ENCODE data around the gene RBM47. TPM values are rescaled to one million over a fixed set of nuclear protein-coding genes. Genes with fewer than 3 reads are reported as not detected.
"Not testable (repeated sequence)": the region's sequence is repeated elsewhere in the genome, so short reads cannot be mapped to it uniquely, and the experiment has no call there.

RBM47 gene
- total and polyA plus RNA-seq, 2 donors (not counting 1 experiment from before 2014, with no cell fraction given) = 5.6 to 12.9 TPM

DNA sequence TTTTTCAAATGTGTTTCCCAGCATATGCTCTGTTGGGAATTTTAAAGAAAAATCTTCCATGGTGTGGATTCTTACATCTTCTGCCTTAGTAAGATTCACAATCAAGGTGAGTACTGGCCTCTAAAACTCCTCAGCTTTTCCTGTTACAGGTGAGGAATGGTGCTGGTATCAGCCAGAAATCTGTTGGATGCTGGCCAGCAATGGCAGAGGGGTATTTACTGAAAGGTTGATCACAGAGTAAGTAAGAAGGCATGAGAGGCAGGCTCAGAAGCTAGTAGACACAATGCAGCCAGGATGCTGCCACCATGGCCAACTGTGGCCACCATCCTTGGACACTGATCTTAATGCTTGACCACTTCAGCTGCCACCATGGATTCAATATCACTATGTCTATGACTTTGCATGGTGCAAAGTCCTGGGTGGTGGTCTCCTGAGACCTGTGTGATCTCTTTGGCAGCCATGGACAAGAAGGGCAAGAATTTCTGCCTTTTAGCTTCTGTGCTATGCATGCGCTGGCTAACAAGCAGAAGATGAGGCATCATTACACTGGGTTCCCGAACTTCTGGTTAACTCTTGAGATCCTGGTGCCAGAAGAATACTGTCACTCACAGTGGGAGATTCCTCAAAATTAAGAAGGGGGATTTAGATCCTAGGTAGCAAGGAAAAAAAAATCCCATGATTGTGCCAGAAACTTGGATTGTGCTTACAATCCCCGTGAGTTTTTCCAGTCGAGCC, 234.3 kb downstream of the RBM47 start:
- no peak overlapping the region for H2AFZ ChIP-seq (ENCODE audit: insufficient read depth, low read depth, low read length, poor library complexity, severe bottlenecking)
- Mint-ChIP-seq H3K4me1 (no peaks in the 10 kb centered on the region), H3K9me3 (ENCODE audit: insufficient read depth) (no peaks in the 10 kb centered on the region), H3K27me3 (no peaks in the 10 kb centered on the region), H3K4me3 (no peak overlapping the region), H3K27ac (no peak overlapping the region)
- no peak for TF ChIP-seq EZH2 (IDR thresholded peaks at IDR 0.05; ENCODE audit: borderline replicate concordance, insufficient read depth, low read depth, low read length, poor library complexity, severe bottlenecking)
- TF ChIP-seq, protein P1, sequence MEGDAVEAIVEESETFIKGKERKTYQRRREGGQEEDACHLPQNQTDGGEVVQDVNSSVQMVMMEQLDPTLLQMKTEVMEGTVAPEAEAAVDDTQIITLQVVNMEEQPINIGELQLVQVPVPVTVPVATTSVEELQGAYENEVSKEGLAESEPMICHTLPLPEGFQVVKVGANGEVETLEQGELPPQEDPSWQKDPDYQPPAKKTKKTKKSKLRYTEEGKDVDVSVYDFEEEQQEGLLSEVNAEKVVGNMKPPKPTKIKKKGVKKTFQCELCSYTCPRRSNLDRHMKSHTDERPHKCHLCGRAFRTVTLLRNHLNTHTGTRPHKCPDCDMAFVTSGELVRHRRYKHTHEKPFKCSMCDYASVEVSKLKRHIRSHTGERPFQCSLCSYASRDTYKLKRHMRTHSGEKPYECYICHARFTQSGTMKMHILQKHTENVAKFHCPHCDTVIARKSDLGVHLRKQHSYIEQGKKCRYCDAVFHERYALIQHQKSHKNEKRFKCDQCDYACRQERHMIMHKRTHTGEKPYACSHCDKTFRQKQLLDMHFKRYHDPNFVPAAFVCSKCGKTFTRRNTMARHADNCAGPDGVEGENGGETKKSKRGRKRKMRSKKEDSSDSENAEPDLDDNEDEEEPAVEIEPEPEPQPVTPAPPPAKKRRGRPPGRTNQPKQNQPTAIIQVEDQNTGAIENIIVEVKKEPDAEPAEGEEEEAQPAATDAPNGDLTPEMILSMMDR (IDR thresholded peaks at IDR 0.05) = no peak
- H3K4me3 ChIP-seq (ENCODE audit: control extremely low read depth in 1 of 5, extremely low read depth in 1 of 5, insufficient read depth in 1 of 5, low read depth in 2 of 5, low read length in 4 of 5) = no peak overlapping the region
- no peaks in the 10 kb centered on the region for H3K4me1 ChIP-seq (ENCODE audit: control insufficient read depth in 2 of 2, insufficient read depth in 2 of 2, low read length in 2 of 2)
- 73% methylated on average over 4 of the region's 4 CpGs for WGBS (ENCODE audit: insufficient coverage)
- no peaks in the 10 kb centered on the region for H3K79me2 ChIP-seq (ENCODE audit: control insufficient read depth, insufficient read depth, low read length)
- H4K20me1 ChIP-seq (ENCODE audit: control insufficient read depth, insufficient read depth, low read length, poor library complexity, severe bottlenecking) = no peaks in the 10 kb centered on the region
- POLR2A ChIA-PET = no interaction called here
- H3K27me3 ChIP-seq (replicated peaks in 1 of 4; ENCODE audit: control extremely low read depth in 1 of 4, control insufficient read depth in 3 of 4, insufficient read depth in 4 of 4, low read length in 3 of 4) = no peaks in the 10 kb centered on the region
- H3K9ac ChIP-seq (ENCODE audit: low read length) = no peak overlapping the region
- H3K9me3 ChIP-seq (ENCODE audit: control extremely low read depth in 1 of 3, control insufficient read depth in 2 of 3, insufficient read depth in 1 of 3, low read length in 2 of 3) = no peaks in the 10 kb centered on the region
- no peak overlapping the region for H3K4me2 ChIP-seq (replicated peaks; ENCODE audit: low read depth, low read length, poor library complexity, severe bottlenecking)
- intact Hi-C loops (cut with micrococcal nuclease) = no loop called here
- no peak for ATAC-seq (ENCODE audit: low read depth)
- DNase-seq = no peak
- no peaks in the 10 kb centered on the region for H3K36me3 ChIP-seq (replicated peaks in 1 of 2; ENCODE audit: control extremely low read depth in 1 of 2, control insufficient read depth in 1 of 2, extremely low read depth in 1 of 2, insufficient read depth in 2 of 2, low read length in 1 of 2)
- H3K27ac ChIP-seq (ENCODE audit: low read length in 2 of 2) = no peak overlapping the region
- CTCF ChIA-PET = no interaction called here

DNA sequence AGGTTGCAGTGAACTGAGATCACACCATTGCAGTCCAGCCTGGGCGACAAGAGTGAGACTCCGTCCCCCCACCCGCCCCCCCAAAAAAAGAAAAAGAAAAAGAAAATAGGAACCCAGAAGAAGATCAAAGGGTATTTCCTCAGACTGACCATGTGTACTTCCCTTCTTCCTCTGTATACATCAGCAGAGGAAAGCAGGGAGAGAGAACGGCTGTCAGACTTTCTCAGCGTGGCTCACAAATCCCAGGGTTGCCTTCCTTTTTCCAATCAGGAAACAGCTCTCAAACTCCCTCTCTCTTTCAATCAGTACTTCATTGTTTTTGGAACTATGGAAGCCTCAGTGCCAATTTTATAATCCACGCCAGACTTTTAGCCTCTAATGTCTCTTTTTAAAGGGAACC, 235.4 kb downstream of the RBM47 start:
- TF ChIP-seq, protein P1 (IDR thresholded peaks at IDR 0.05) = no peak
- TF ChIP-seq EZH2 (IDR thresholded peaks at IDR 0.05; ENCODE audit: borderline replicate concordance, insufficient read depth, low read depth, low read length, poor library complexity, severe bottlenecking) = no peak
- no peak overlapping the region for H3K4me2 ChIP-seq (replicated peaks; ENCODE audit: low read depth, low read length, poor library complexity, severe bottlenecking)
- no peak overlapping the region for H3K27ac ChIP-seq (ENCODE audit: low read length in 2 of 2)
- H3K4me3 ChIP-seq (ENCODE audit: control extremely low read depth in 1 of 5, extremely low read depth in 1 of 5, insufficient read depth in 1 of 5, low read depth in 2 of 5, low read length in 4 of 5) = no peak overlapping the region
- no peaks in the 10 kb centered on the region for H3K4me1 ChIP-seq (ENCODE audit: control insufficient read depth in 2 of 2, insufficient read depth in 2 of 2, low read length in 2 of 2)
- intact Hi-C loops (cut with micrococcal nuclease) = no loop called here
- H3K27me3 ChIP-seq (replicated peaks in 1 of 4; ENCODE audit: control extremely low read depth in 1 of 4, control insufficient read depth in 3 of 4, insufficient read depth in 4 of 4, low read length in 3 of 4) = no peaks in the 10 kb centered on the region
- Mint-ChIP-seq H3K27me3 (no peaks in the 10 kb centered on the region), H3K9me3 (ENCODE audit: insufficient read depth) (no peaks in the 10 kb centered on the region), H3K4me1 (no peaks in the 10 kb centered on the region), H3K27ac (no peak overlapping the region), H3K4me3 (no peak overlapping the region)
- ATAC-seq (ENCODE audit: low read depth) (no peak), DNase-seq (no peak)
- ChIA-PET POLR2A (no interaction called here), CTCF (no interaction called here)
- no peak overlapping the region for H2AFZ ChIP-seq (ENCODE audit: insufficient read depth, low read depth, low read length, poor library complexity, severe bottlenecking)
- H4K20me1 ChIP-seq (ENCODE audit: control insufficient read depth, insufficient read depth, low read length, poor library complexity, severe bottlenecking) = no peaks in the 10 kb centered on the region
- H3K36me3 ChIP-seq (replicated peaks in 1 of 2; ENCODE audit: control extremely low read depth in 1 of 2, control insufficient read depth in 1 of 2, extremely low read depth in 1 of 2, insufficient read depth in 2 of 2, low read length in 1 of 2) = no peaks in the 10 kb centered on the region
- no peaks in the 10 kb centered on the region for H3K79me2 ChIP-seq (ENCODE audit: control insufficient read depth, insufficient read depth, low read length)
- no peak overlapping the region for H3K9ac ChIP-seq (ENCODE audit: low read length)
- no peaks in the 10 kb centered on the region for H3K9me3 ChIP-seq (ENCODE audit: control extremely low read depth in 1 of 3, control insufficient read depth in 2 of 3, insufficient read depth in 1 of 3, low read length in 2 of 3)
- WGBS (ENCODE audit: insufficient coverage) = 100% methylated on average over 1 of the region's 6 CpGs

DNA sequence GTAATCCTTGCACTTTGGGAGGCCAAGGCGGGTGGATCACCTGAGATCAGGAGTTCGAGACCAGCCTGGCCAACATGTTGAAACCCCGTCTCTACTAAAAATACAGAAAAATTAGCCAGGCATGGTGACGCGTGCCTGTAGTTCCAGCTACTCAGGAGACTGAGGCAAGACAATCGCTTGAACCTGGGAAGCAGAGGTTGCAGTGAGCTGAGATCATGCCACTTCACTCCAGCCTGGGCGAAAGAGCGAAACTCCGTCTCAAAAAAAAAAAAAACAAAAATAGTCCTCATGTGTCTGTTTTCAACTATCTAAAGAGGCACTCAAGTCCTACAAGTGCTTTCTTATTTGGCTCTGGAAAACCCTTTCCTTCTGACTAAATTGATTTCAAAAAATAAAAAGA, 237.4 kb downstream of the RBM47 start:
- not testable (repeated sequence) for DNase-seq, H3K27me3 Mint-ChIP-seq

More for the DNA sequence above, 237.4 kb downstream of the RBM47 start:
- H3K9me3 Mint-ChIP-seq (ENCODE audit: insufficient read depth); ATAC-seq (ENCODE audit: low read depth); H3K4me1 ChIP-seq (ENCODE audit: control insufficient read depth in 2 of 2, insufficient read depth in 2 of 2, low read length in 2 of 2); H3K4me1 Mint-ChIP-seq; H3K9ac ChIP-seq (ENCODE audit: low read length); H3K36me3 ChIP-seq (replicated peaks in 1 of 2; ENCODE audit: control extremely low read depth in 1 of 2, control insufficient read depth in 1 of 2, extremely low read depth in 1 of 2, insufficient read depth in 2 of 2, low read length in 1 of 2); H4K20me1 ChIP-seq (ENCODE audit: control insufficient read depth, insufficient read depth, low read length, poor library complexity, severe bottlenecking); H3K79me2 ChIP-seq (ENCODE audit: control insufficient read depth, insufficient read depth, low read length); intact Hi-C loops (cut with micrococcal nuclease); H3K4me3 ChIP-seq (ENCODE audit: control extremely low read depth in 1 of 5, extremely low read depth in 1 of 5, insufficient read depth in 1 of 5, low read depth in 2 of 5, low read length in 4 of 5); H2AFZ ChIP-seq (ENCODE audit: insufficient read depth, low read depth, low read length, poor library complexity, severe bottlenecking); H3K27ac ChIP-seq (ENCODE audit: low read length in 2 of 2); H3K4me3 Mint-ChIP-seq; H3K9me3 ChIP-seq (ENCODE audit: control extremely low read depth in 1 of 3, control insufficient read depth in 2 of 3, insufficient read depth in 1 of 3, low read length in 2 of 3); H3K27me3 ChIP-seq (replicated peaks in 1 of 4; ENCODE audit: control extremely low read depth in 1 of 4, control insufficient read depth in 3 of 4, insufficient read depth in 4 of 4, low read length in 3 of 4); H3K27ac Mint-ChIP-seq; POLR2A ChIA-PET; H3K4me2 ChIP-seq (replicated peaks; ENCODE audit: low read depth, low read length, poor library complexity, severe bottlenecking): not testable (repeated sequence)
- CTCF ChIA-PET = interaction anchor here (0.7 kb wide), 1 partner anchor 13 kb away, joined by 3 read pairs; no protein-coding TSS in a partner anchor
- 93% methylated on average over 9 of the region's 9 CpGs for WGBS (ENCODE audit: insufficient coverage)

Data from B cell (primary cell).